ENCODE results near the gene FFAR4.
"Not testable (repeated sequence)": the region's sequence is repeated elsewhere in the genome, so short reads cannot be mapped to it uniquely, and the experiment has no call there.

FFAR4 gene

DNA sequence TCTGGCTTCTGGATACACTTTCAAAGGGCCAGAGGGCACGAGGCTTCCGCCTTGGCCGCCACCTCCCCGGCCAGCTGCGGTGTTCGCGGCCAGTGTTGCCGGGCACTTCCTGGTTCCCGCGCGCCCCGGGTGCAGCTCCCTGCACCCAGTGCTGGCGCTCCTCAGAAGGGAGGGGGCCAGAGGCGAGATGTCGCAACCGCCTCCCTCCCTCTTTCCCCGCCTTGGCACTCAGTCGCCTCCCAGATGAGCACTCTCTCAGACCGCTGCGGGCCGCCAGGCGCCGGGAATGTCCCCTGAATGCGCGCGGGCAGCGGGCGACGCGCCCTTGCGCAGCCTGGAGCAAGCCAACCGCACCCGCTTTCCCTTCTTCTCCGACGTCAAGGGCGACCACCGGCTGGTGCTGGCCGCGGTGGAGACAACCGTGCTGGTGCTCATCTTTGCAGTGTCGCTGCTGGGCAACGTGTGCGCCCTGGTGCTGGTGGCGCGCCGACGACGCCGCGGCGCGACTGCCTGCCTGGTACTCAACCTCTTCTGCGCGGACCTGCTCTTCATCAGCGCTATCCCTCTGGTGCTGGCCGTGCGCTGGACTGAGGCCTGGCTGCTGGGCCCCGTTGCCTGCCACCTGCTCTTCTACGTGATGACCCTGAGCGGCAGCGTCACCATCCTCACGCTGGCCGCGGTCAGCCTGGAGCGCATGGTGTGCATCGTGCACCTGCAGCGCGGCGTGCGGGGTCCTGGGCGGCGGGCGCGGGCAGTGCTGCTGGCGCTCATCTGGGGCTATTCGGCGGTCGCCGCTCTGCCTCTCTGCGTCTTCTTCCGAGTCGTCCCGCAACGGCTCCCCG is at the start of gene FFAR4:
Gene FFAR4 (plus strand): TSS at position 231 of the 842 bp plus-strand sequence. CDS start 56 bp downstream, at position 287.
- H3K4me3 ChIP-seq (ENCODE audit: low read depth, low read length), result peak within 1 kb of the TSS; percentile 36

DNA sequence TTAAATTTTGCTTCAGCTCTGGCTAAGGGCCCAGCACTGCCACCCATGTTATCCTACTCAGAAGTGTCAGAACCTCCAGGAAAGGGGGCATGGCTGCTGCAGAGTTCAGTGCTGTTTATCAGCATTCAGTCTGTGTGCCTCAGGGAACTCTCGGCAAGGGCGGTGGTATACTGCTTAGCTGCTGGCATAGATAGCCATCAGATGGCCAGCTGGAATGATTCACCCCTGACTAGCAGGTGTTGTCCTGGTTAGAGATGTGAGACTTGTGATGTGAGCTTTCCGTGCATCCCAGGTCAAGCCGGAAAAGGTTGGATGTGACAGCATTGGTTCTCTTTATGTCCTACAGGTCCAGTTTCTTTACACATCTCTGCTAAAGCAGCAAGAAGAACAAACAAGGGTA is 47.9 kb upstream of the FFAR4 start:
- H3K4me3 ChIP-seq (ENCODE audit: low read depth, low read length), result no peak overlapping the region

- no peak overlapping the region for H3K4me3 ChIP-seq (ENCODE audit: low read depth, low read length)
Measured at GRCh38 chr10:93535293-93535692, 31.2 kb upstream of the FFAR4 start.

GRCh38 chr10:93540871-93541270 is 25.6 kb upstream of the FFAR4 start:
- not testable (repeated sequence) for H3K4me3 ChIP-seq (ENCODE audit: low read depth, low read length)

GRCh38 chr10:93541402-93542357 is 24.8 kb upstream of the FFAR4 start:
- no peak overlapping the region for H3K4me3 ChIP-seq (ENCODE audit: low read depth, low read length)

DNA sequence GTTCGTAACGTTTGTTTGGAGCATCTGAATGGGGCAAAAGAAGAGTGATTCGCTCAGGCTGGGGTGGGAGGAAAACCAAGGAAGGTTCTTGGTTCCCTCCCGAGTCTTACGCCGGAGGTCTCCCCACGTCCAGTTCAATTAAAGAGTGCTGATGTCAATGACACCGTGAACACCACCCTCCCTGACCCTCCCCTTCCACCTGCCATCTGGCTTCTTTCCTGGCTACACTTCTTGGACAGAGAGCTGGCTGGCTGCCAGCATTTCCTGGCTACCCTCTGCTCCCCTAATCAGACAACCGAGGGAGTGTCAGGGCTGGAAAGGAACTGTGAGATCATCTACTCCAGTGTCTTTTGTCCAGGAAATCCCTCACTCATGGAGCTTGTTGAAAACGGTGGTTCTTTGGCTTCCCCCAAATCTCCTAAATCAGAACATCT is 24.1 kb upstream of the FFAR4 start:
- H3K4me3 ChIP-seq (ENCODE audit: low read depth, low read length), result no peak overlapping the region

- not testable (repeated sequence) for H3K4me3 ChIP-seq (ENCODE audit: low read depth, low read length)
Measured at GRCh38 chr10:93546995-93547394, 19.5 kb upstream of the FFAR4 start.

GRCh38 chr10:93547522-93547921 is 18.9 kb upstream of the FFAR4 start:
- no peak overlapping the region for H3K4me3 ChIP-seq (ENCODE audit: low read depth, low read length)

GRCh38 chr10:93548376-93549071 is 17.9 kb upstream of the FFAR4 start:
- H3K4me3 ChIP-seq (ENCODE audit: low read depth, low read length), result no peak overlapping the region

DNA sequence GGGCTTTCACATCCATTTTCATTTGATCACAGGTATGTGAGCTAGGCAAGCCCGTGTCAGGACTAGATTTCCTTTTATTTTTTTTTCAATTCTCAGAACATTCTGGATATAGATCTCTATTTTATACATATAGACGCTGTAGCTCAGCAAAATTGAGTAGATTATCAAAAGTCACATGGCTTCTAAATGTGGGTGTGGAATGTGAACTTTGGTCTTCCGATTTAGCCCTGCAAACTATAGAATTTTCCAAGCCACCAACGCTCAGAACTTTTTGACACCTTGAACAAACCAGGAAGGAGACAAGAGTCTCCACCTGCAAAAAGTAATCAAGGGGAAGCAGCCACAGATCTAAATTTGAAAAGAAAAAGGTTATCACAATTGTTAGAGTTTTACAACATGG is 15.9 kb upstream of the FFAR4 start:
- no peak overlapping the region for H3K4me3 ChIP-seq (ENCODE audit: low read depth, low read length)

- H3K4me3 ChIP-seq (ENCODE audit: low read depth, low read length), result no peak overlapping the region
Measured at GRCh38 chr10:93552780-93553179, 13.7 kb upstream of the FFAR4 start.

DNA sequence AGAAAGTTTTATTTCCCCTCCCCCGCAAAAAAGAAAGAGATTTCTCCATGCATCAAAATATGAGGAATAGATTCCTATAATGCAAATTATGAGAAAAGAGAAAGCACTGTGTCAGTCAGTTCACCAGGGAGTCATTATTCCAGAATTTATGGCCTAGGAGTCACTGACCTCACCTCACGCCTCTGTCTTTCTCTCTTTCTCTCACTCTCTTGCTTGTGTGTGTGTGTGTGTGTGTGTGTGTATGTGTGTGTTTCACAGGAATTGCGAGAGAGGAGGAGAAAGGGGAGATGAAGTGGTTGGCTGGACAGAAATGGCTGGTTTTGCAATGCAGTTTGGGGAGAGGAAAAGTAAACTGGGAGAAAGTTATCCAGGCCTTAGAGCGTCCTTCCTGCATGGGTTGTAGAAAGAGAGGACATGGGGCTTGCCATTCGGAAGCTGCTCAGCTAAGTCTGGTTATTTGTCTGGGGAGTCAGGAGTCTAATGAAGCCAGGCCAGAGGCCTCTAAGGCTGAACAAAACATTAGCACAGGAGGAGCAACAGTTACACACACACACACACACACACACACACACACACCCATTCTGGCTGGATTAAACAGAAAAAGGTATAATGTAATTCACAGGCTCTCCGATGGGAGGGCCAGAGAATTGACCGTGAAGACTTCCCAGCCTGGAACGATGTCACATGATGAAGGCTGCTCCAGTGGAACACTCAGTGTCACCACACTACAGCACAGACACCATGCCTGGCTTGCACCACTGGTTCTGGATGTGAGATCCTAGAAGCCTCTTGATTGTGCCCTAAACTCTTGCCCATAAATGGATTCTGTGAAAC is 12.8 kb upstream of the FFAR4 start:
- no peak overlapping the region for H3K4me3 ChIP-seq (ENCODE audit: low read depth, low read length)

- H3K4me3 ChIP-seq (ENCODE audit: low read depth, low read length), result no peak overlapping the region
Measured at GRCh38 chr10:93554316-93554663, 12.2 kb upstream of the FFAR4 start.

DNA sequence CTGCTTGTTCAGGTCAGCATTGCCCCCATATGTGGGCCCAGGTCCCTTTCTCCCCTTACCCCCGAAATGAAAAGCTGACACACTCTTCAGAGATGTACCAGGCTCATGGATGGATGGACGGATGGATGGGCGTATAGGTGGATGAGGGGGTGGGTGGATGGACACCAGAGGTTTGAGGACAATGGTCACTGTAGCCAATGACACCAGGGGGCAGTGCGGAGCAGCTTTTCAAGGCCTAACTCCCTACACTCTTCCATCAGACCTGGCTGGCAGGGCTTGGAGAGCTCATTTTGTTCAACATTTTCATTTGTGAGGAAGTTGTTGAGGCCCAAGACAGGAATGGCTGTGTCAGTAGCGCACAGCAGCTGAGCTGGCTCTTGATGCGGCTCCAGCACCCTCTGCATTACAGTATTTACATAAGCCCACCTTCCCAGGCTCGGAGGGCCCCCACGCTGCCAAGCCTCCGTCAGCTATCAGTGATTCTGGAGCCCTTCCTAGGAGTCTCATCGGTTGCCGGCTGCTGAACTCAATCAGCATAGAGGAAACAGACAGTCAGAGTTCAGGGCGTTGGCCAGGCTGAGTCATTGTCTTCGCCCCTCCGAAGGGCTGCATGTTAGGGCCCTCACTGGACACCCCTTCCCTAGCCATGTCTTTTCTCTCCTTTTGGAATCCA is 11.6 kb upstream of the FFAR4 start:
- no peak overlapping the region for H3K4me3 ChIP-seq (ENCODE audit: low read depth, low read length)

- no peak overlapping the region for H3K4me3 ChIP-seq (ENCODE audit: low read depth, low read length)
Measured at GRCh38 chr10:93559490-93559889, 7.0 kb upstream of the FFAR4 start.

DNA sequence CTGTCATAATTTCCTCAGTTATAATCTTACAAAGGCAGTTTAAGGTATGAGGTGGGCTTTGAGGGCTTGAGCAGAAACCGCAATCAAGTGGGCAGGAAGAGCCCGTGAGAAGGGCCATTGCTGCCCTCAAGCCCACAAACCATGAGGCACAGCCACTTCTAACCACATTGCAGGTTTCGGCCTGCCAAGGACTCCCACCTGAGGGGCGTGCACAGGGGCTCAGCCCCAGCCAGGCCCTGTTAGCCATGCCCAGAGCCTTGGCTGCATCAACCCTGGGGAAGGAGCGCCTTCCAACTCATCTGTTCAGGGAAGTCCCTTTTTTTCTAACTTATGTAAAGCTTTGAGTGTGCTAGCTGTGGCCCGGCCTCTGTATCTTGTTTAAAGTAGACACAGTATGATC is 5.9 kb upstream of the FFAR4 start:
- no peak overlapping the region for H3K4me3 ChIP-seq (ENCODE audit: low read depth, low read length)

DNA sequence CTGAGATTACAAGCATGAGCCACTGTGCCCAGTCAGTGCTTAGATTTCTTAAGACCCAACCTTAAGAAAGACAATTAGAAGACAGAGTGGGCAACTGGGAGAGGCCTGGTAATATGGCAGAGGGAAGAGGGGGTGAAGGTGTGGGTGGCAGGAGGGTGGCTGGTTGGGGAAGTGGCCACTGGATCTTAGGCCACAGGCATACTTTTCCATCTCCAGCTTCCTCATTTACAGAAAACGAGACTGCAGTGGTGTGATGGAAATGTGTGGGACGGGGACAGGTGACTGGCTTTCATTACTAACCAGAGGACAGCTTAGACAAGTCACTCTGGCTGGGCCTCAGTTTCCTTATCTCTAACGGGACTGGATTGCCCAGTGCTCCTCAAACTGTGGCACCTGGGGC is 1.0 kb upstream of the FFAR4 start:
- H3K4me3 ChIP-seq (ENCODE audit: low read depth, low read length), result no peak overlapping the region

DNA sequence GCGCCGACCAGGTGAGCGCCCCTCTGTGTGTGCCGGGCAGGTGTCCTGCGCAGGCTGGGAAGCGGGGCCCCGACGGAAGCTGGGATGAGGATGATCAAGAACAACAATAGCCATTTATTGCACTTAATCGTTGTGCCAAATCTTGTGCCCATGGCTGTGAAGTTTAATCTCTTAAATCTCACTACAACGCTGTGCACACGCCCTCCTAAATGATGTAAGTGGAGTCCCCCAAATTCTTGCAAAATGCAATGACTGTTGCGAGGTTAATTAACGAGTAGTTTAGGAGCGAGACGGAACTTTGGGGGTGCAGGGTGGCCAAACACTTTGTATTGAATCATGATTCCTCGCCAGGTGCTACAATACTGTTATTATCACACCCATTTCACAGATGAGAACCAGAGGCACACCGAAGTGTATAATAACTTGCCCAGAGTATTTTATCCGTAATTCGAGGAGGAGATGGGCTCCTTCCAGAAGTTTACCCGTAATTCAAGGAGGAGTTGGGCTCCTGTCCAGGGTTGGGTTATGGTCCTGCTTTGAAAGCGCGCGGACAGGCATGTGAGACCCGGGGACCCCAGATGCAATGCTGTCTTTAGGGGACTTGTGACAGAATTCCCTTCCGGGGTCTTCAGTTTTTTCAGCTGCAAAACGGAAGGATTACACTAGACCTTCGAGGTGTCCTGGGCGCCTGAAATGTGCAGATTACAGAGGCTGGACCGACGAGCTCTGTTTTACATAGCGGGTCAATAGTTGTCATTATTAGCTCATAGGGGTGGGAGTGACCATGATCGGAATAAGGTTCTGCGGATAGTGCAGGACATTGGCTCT is 1.0 kb downstream of the FFAR4 start:
- H3K4me3 ChIP-seq (ENCODE audit: low read depth, low read length), result peak overlapping the region; percentile 36

DNA sequence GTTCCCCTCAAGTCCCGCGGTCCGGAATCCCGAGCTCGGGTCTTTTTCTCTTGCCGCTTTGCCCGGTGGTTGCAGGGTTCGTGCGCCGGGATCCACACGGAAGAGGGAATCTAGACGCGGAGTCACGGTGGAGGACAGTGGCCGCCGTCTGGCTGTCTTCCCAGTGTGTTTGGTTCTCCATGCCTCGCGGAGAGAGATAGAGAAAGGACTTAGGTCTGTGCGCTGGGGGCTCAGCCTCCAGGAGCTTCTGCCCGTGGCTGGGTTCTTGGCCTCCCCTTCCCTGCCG is 1.6 kb downstream of the FFAR4 start:
- H3K4me3 ChIP-seq (ENCODE audit: low read depth, low read length), result no peak overlapping the region

Data from iPS-11a (cell line).